Osteoblast (primary cell): ENCODE data around the gene PCCA. TPM values are rescaled to one million over a fixed set of nuclear protein-coding genes. Genes with fewer than 3 reads are reported as not detected.

ENCODE experiments used
- DNase-seq: peaks from one replicate; pipeline ENCODE4 v3.0.0; 2011; ENCODE audit warnings: low spot score, mixed read lengths; ENCODE audit not compliant: insufficient read length; ENCODE audit errors: missing footprints
- H2AFZ ChIP-seq: 2 replicates; pipeline ENCODE4 v1.6.0; 2011; ENCODE audit warnings: mild to moderate bottlenecking, low read length
- H3K27ac ChIP-seq: 2 replicates; pipeline ENCODE4 v1.5.1; 2011; ENCODE audit warnings: mild to moderate bottlenecking, low read depth, low read length, moderate library complexity
- H3K27me3 ChIP-seq: 2 replicates; pipeline ENCODE4 v1.6.0; 2012; ENCODE audit warnings: mild to moderate bottlenecking, control low read depth, inconsistent platforms, low read length, moderate library complexity; ENCODE audit not compliant: insufficient read depth
- H3K36me3 ChIP-seq: 2 replicates; pipeline ENCODE4 v1.5.1; 2011; ENCODE audit warnings: mild to moderate bottlenecking, low read length, control low read depth, moderate library complexity; ENCODE audit not compliant: insufficient read depth
- H3K4me1 ChIP-seq: 2 replicates; pipeline ENCODE4 v1.5.1; 2011; ENCODE audit warnings: mild to moderate bottlenecking, low read length, control low read depth, moderate library complexity; ENCODE audit not compliant: insufficient read depth
- H3K4me2 ChIP-seq: 2 replicates; pipeline ENCODE4 v1.6.0; 2011; ENCODE audit warnings: mild to moderate bottlenecking, low read length; ENCODE audit not compliant: insufficient read depth
- H3K4me3 ChIP-seq: fragments of 200-600 bp; sonication (generic); 3 replicates; pipeline ENCODE4 v1.5.1; 2012; ENCODE audit warnings: mild to moderate bottlenecking, low read length, inconsistent platforms; ENCODE audit not compliant: insufficient read depth
- H3K79me2 ChIP-seq: 2 replicates; pipeline ENCODE4 v1.6.0; 2012; ENCODE audit warnings: mild to moderate bottlenecking, low read length, control low read depth, inconsistent platforms; ENCODE audit not compliant: insufficient read depth
- H3K9me3 ChIP-seq: 2 replicates; pipeline ENCODE4 v1.5.1; 2011; ENCODE audit warnings: low read depth, low read length, control low read depth
- H4K20me1 ChIP-seq: 2 replicates; pipeline ENCODE4 v1.6.0; 2012; ENCODE audit warnings: mild to moderate bottlenecking, low read length, control low read depth; ENCODE audit not compliant: insufficient read depth
- CTCF ChIP-seq: IDR thresholded peaks from 2 replicates; pipeline ENCODE4 v1.5.1; 2011; ENCODE audit warnings: mild to moderate bottlenecking, low read depth, low read length, moderate library complexity; ENCODE audit errors: extremely low read depth
- total RNA-seq: library from RNA; depleted of rRNA; stranded (reverse); fragments of >200 nt; gene quantifications from 2 replicates; pipeline ENCODE4 v1.2.3, GENCODE V29; 2012

The PCCA gene
- total RNA-seq, 1 donor: 40.5 TPM

GRCh38 chr13:100363874-100364273 is 275.0 kb downstream of the PCCA start:
- no peak for TF ChIP-seq CTCF
- Histone ChIP-seq H2AFZ (no peak overlapping the region), H3K4me1 (peaks cover 35% of the 10 kb centered on the region), H3K27me3 (no peaks in the 10 kb centered on the region), H3K36me3 (no peaks in the 10 kb centered on the region), H3K4me3 (no peak overlapping the region), H3K27ac (peak overlapping the region; percentile 82), H3K79me2 (no peaks in the 10 kb centered on the region), H4K20me1 (no peaks in the 10 kb centered on the region), H3K4me2 (peak overlapping the region; percentile 62), H3K9me3 (no peaks in the 10 kb centered on the region)
- DNase-seq: peak; percentile 35

GRCh38 chr13:100364591-100364990 is 275.7 kb downstream of the PCCA start:
- Histone ChIP-seq H3K4me1 (peaks cover 40% of the 10 kb centered on the region), H3K4me3 (no peak overlapping the region), H3K27ac (no peak overlapping the region), H4K20me1 (no peaks in the 10 kb centered on the region), H2AFZ (no peak overlapping the region), H3K27me3 (no peaks in the 10 kb centered on the region), H3K36me3 (no peaks in the 10 kb centered on the region), H3K9me3 (no peaks in the 10 kb centered on the region), H3K4me2 (no peak overlapping the region), H3K79me2 (no peaks in the 10 kb centered on the region)
- no peak for DNase-seq
- TF ChIP-seq CTCF: no peak

- H3K4me2 ChIP-seq: no peak overlapping the region
- H2AFZ ChIP-seq: no peak overlapping the region
- DNase-seq: no peak
- peaks cover 43% of the 10 kb centered on the region for H3K4me1 ChIP-seq
- no peaks in the 10 kb centered on the region for H4K20me1 ChIP-seq
- H3K27me3 ChIP-seq: no peaks in the 10 kb centered on the region
- no peaks in the 10 kb centered on the region for H3K9me3 ChIP-seq
- no peak overlapping the region for H3K4me3 ChIP-seq
- H3K27ac ChIP-seq: no peak overlapping the region
- H3K36me3 ChIP-seq: no peaks in the 10 kb centered on the region
- no peak for TF ChIP-seq CTCF
- H3K79me2 ChIP-seq: no peaks in the 10 kb centered on the region
Observed at GRCh38 chr13:100365680-100366079, 276.8 kb downstream of the PCCA start.

- no peak overlapping the region for H3K4me2 ChIP-seq
- no peak overlapping the region for H3K27ac ChIP-seq
- H2AFZ ChIP-seq: no peak overlapping the region
- H4K20me1 ChIP-seq: no peaks in the 10 kb centered on the region
- H3K27me3 ChIP-seq: no peaks in the 10 kb centered on the region
- peaks cover 4% of the 10 kb centered on the region for H3K9me3 ChIP-seq
- peaks cover 8% of the 10 kb centered on the region for H3K4me1 ChIP-seq
- no peak overlapping the region for H3K4me3 ChIP-seq
- no peak for DNase-seq
- no peaks in the 10 kb centered on the region for H3K36me3 ChIP-seq
- no peak for TF ChIP-seq CTCF
- no peaks in the 10 kb centered on the region for H3K79me2 ChIP-seq
Observed at GRCh38 chr13:100378533-100378932, 289.6 kb downstream of the PCCA start.
